ENCODE measurements around the gene LCNL1.
"Not testable (repeated sequence)": the region's sequence is repeated elsewhere in the genome, so short reads cannot be mapped to it uniquely, and the experiment has no call there.

LCNL1 gene

DNA sequence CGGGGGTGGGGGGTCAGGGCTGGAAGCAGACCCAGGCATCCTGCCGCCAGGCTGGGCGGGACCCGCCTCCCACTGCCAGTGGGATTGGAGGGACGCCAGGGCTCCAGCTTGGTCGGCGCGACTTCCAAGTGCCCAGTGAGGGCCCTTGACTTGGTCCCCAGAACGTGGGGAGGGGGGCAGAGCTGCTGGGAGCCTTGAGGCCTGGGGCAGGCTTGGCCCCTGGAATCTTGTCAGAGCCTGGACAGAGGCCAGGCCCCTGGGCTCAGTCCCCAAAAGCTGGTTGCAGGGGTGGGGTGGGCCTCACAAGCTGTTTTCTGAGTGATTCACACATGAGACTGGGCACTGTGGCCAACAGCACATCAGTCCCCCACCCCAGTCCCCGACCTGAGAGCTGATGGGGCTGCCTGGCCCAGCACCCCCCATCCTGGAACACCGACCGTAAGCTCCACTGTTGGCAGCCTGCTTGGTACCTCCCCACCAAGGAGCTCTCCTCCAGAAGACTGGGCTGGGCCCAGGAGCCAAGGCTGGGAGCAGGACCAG, 13.0 kb downstream of the LCNL1 start:
- Histone ChIP-seq H4K20me1 (peaks cover 0 to 32% (median 11%) of the 10 kb centered on the region in 11 experiments; a peak in 14 of 22 replicates), H3K36me3 (peaks cover 0 to 19% (median 8%) of the 10 kb centered on the region in 11 experiments; a peak in 10 of 22 replicates), H3K9me3 (replicated peaks in 1 of 11) (no peaks in the 10 kb centered on the region), H3K27ac (peak overlapping the region in 9 of 11 experiments; percentile 32 to 89 (median 76); a peak in 19 of 22 replicates), H3K27me3 (no peaks in the 10 kb centered on the region; a peak in 1 of 22 replicates), H3K4me3 (peak overlapping the region in 2 of 10 experiments; percentile 40 to 44; a peak in 4 of 20 replicates), H3K4me1 (peaks cover 68 to 88% (median 79%) of the 10 kb centered on the region in 10 experiments), H3K9ac (peak overlapping the region; percentile 47 to 71 (median 57); a peak in 19 of 22 replicates), H3K4me2 (peak overlapping the region; percentile 81 to 93 (median 89))
- no peak for TF ChIP-seq Cebpa-rat (IDR thresholded peaks at IDR 0.05)

DNA sequence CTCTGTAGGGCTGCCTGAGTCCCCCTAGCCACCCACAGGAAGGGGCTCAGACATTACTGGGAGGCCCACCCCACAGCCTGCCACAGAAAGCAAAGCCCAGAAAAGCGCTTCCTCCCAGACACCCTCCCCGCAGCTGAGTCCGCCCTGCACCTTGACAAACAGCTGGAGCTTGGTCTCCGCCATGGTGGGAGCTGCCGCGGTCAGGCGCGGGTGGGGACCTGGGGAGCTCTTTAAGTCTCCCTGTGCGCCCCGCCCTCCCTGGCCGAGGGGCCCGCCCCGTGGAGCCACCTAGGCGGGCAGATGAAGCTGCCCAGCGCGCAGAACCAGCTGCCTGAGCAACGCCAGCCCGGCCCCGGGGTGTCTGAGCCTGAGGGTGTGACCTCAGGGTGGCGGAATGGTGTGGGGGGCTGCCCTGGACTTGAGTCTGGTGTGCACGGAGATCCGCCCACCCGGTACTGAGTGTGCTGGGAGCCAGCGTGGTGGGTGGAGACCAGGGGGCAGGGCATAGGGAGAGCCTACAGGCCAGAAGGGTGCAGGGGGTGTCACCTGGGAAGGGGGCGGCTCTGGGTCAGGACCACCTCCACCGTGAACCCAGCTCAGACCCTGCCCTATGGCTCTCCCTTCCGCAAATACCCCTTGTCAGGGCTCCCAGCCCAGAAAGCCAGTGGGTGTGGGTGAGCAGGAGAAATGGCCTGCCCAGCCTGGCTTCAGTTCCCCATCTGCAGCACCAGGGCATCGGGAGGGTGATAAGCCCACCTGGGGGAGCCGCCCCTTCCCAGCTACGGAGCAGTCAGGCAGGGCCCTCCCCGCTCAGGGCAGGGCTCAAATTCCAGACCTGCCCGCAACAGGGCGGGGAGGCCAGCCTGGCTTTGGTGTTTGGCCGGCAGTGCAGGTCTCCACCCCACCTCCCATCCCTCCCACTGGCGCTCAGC, 13.8 kb downstream of the LCNL1 start, which contains the start of gene CLIC3:
Gene CLIC3 (minus strand): TSS at position 208 of the 932 bp plus-strand sequence. CDS start 25 bp downstream, at position 183.
- no peak for TF ChIP-seq Cebpa-rat (IDR thresholded peaks at IDR 0.05)
- Histone ChIP-seq H3K4me1 (peaks cover 68 to 89% (median 81%) of the 10 kb centered on the region in 10 experiments), H3K36me3 (peaks cover 0 to 19% (median 8%) of the 10 kb centered on the region in 11 experiments; a peak in 10 of 22 replicates), H3K4me3 (peak within 1 kb of the TSS in 4 of 10 experiments; percentile 15 to 44 (median 32); a peak in 7 of 20 replicates), H4K20me1 (peaks cover 0 to 32% (median 11%) of the 10 kb centered on the region in 11 experiments; a peak in 14 of 22 replicates), H3K27ac (peak within 1 kb of the TSS in 9 of 11 experiments; percentile 44 to 89 (median 76); a peak in 19 of 22 replicates), H3K9ac (peak within 1 kb of the TSS; percentile 47 to 71 (median 57); a peak in 19 of 22 replicates), H3K9me3 (replicated peaks in 1 of 11) (no peaks in the 10 kb centered on the region), H3K4me2 (peak within 1 kb of the TSS; percentile 81 to 93 (median 89)), H3K27me3 (no peaks in the 10 kb centered on the region; a peak in 1 of 22 replicates)

DNA sequence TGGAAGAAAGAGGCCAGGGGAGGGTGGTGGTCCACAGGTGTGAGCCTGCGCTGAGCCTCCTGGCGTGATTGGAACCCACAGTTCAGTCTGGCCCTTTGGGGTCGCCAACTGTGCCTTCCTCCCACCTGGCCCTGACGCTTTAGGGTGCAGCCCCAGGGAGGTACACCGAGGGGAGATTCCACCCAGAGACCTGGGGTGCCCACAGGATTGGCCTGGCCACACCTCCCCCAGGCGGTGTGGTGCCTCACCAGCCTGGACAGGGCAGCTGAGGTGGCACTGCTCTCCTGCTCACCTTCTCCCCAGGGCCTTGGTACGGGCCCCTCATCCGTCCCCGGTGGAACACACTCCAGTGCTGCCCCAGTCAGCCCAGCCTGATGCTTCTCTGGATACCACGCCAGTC, 14.6 kb downstream of the LCNL1 start:
- no peaks in the 10 kb centered on the region for H3K9me3 ChIP-seq (replicated peaks in 1 of 11)
- peak overlapping the region in 7 of 11 experiments; percentile 27 to 58 (median 51); a peak in 15 of 22 replicates for H3K9ac ChIP-seq
- H3K4me1 ChIP-seq: peaks cover 68 to 96% (median 85%) of the 10 kb centered on the region in 10 experiments
- peaks cover 0 to 32% (median 11%) of the 10 kb centered on the region in 11 experiments; a peak in 14 of 22 replicates for H4K20me1 ChIP-seq
- peaks cover 0 to 19% (median 8%) of the 10 kb centered on the region in 11 experiments; a peak in 10 of 22 replicates for H3K36me3 ChIP-seq
- no peak for TF ChIP-seq Cebpa-rat (IDR thresholded peaks at IDR 0.05)
- H3K27ac ChIP-seq: peak overlapping the region in 8 of 11 experiments; percentile 38 to 89 (median 78); a peak in 14 of 22 replicates
- peak overlapping the region; percentile 81 to 93 (median 89) for H3K4me2 ChIP-seq
- no peak overlapping the region for H3K4me3 ChIP-seq
- H3K27me3 ChIP-seq: no peaks in the 10 kb centered on the region; a peak in 1 of 22 replicates

DNA sequence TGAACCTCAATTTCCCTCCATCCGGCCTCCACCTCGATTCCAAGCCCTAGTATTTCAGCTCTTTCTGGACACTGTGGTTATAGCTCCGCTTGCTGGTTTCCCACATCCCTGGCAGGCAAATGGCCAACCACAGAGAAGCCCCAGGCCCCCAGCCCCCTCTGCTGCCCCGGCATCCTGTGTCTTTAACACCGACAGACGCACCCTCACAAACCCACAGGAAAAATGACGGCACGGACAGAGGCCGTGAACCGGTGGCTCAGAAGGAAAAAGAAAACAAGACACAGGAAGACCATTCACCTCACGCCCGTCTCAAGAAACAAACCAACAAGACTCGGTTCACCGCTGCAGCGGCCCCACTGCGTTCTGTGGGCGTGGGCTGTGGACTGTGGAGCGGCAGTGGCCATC, 15.0 kb downstream of the LCNL1 start:
- H4K20me1 ChIP-seq: peaks cover 0 to 29% (median 9%) of the 10 kb centered on the region in 11 experiments; a peak in 14 of 22 replicates
- H3K27ac ChIP-seq: peak overlapping the region in 9 of 11 experiments; percentile 10 to 89 (median 76); a peak in 16 of 22 replicates
- H3K36me3 ChIP-seq: peaks cover 0 to 19% (median 8%) of the 10 kb centered on the region in 11 experiments; a peak in 10 of 22 replicates
- H3K27me3 ChIP-seq: no peaks in the 10 kb centered on the region; a peak in 1 of 22 replicates
- H3K9me3 ChIP-seq (replicated peaks in 1 of 11): no peaks in the 10 kb centered on the region
- no peak overlapping the region for H3K4me3 ChIP-seq
- peak overlapping the region; percentile 81 to 93 (median 89) for H3K4me2 ChIP-seq
- peak overlapping the region in 8 of 11 experiments; percentile 3 to 58 (median 48); a peak in 15 of 22 replicates for H3K9ac ChIP-seq
- H3K4me1 ChIP-seq: peaks cover 65 to 98% (median 82%) of the 10 kb centered on the region in 10 experiments
- TF ChIP-seq Cebpa-rat (IDR thresholded peaks at IDR 0.05): no peak

DNA sequence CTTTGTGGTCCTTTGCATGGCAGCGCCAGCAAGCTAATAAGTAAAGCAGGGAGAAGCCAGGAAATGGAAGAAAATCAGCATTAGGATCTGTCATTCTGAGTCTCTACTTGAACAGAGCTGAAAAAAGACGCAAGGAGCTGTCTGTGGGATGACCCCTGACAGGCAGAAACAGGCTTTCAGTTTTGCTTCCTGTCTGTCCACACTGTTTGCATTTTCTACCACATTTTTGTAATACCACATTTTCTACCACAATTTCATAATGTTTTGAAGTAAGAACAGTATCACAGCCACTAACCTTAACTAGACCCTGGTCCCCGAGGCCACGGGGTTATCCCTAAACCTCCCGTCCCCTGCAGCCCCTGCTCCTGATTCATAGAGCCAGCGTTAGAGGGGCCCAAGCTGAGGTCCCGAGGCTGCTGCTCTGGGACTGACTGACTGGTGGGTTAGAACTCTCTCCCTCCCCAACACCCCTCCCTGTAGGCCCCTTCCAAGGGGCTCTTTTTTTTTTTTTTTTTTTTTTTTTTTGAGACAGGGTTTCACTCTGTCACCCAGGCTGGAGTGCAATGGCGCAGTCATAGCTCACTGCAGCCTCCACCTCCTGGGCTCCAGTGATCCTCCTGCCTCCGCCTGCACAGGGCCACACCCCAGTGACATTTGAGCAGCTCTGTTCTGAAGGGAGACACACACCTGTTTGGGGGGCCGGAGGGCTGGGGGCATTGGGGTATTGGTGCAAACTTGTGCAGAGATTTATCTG, 17.6 kb downstream of the LCNL1 start:
- peak overlapping the region; percentile 20 to 89 (median 76); a peak in 20 of 22 replicates for H3K27ac ChIP-seq
- no peaks in the 10 kb centered on the region; a peak in 1 of 22 replicates for H3K27me3 ChIP-seq
- peaks cover 0 to under 1% (median 0%) of the 10 kb centered on the region in 11 experiments; a peak in 1 of 22 replicates for H3K36me3 ChIP-seq
- TF ChIP-seq Cebpa-rat (IDR thresholded peaks at IDR 0.05): peak in 5 of 11 experiments; percentile 26 to 56 (median 39); a peak in 5 of 22 replicates
- peaks cover 0 to 12% (median 0%) of the 10 kb centered on the region in 11 experiments; a peak in 5 of 22 replicates for H4K20me1 ChIP-seq
- H3K4me1 ChIP-seq: peaks cover 53 to 82% (median 68%) of the 10 kb centered on the region in 10 experiments
- H3K4me3 ChIP-seq: peak overlapping the region in 3 of 10 experiments; percentile 15 to 38 (median 18); a peak in 3 of 20 replicates
- peak overlapping the region; percentile 51 to 92 (median 85) for H3K4me2 ChIP-seq
- H3K9ac ChIP-seq: peak overlapping the region; percentile 32 to 73 (median 60); a peak in 20 of 22 replicates
- H3K9me3 ChIP-seq (replicated peaks in 1 of 11): peaks cover 5 to 11% (median 10%) of the 10 kb centered on the region in 11 experiments; a peak in 19 of 22 replicates

DNA sequence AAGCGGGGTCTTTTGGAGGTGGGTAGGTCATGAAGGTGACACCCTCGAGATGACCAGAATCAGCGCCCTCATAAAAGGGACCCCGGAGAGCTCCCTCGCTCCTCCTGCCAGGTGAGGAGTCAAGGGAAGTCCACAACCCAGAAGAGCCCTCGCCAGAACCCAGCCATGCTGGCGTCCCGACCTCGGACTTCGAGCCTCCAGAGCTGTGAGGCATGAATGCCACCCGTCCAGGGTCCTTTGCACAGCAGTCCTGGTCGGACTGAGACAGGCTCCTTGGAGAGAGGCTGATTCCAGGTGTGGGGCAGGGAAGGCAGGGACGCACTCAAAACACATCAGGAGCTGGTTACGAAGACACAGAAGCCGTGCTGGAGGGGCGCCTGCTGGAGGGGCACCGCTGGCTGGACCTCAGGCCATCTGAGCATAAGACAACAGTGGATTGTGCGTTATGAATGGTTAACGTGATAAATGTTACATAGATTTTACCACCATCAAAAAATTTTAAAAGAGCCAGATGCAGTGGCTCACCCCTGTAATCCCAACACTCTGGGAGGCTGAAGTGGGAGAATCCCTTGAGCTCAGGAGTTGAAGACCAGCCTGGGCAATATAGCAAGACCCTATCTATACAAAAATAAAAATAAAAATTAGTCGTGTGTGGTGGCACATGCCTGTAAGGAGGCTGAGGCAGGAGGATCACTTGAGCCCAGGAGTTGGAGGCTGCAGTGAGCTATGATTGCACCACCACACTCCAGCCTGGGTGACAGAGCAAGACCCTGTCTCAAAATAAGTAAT, 19.3 kb downstream of the LCNL1 start:
- peak overlapping the region in 6 of 11 experiments; percentile 7 to 90 (median 58); a peak in 6 of 22 replicates for H3K4me2 ChIP-seq
- TF ChIP-seq Cebpa-rat (IDR thresholded peaks at IDR 0.05): no peak
- H3K36me3 ChIP-seq: no peaks in the 10 kb centered on the region; a peak in 1 of 22 replicates
- H3K9me3 ChIP-seq (replicated peaks in 1 of 11): peaks cover 6 to 16% (median 12%) of the 10 kb centered on the region in 11 experiments; a peak in 19 of 22 replicates
- H3K4me1 ChIP-seq: peaks cover 48 to 82% (median 64%) of the 10 kb centered on the region in 10 experiments
- H3K27me3 ChIP-seq: no peaks in the 10 kb centered on the region; a peak in 1 of 22 replicates
- no peaks in the 10 kb centered on the region for H4K20me1 ChIP-seq
- no peak overlapping the region for H3K4me3 ChIP-seq
- peak overlapping the region in 4 of 11 experiments; percentile 13 to 85 (median 60); a peak in 5 of 22 replicates for H3K27ac ChIP-seq
- H3K9ac ChIP-seq: 0 out of 22 replicates have a peak overlapping the region, but pooled peaks of 1 of the 11 experiments have one; percentile 28

DNA sequence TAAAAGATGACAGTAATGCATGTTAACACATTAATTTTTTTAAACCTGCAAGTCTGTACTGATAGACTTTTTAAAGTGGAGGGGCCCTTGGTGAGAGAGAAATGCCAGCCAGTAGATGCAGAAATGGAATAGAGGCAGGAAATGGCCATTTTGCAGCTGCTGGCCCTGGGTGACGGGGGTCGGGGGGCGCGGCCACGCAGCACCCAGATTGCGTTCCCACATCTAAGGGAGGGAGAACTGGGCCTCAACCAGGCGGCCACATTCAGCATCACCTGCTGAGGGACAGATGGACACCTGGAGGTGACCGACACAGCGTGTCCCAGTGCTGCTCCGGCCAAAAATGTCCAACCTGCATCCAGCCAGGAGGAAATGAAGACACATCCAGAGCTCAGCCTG, 19.9 kb downstream of the LCNL1 start:
- Histone ChIP-seq H3K4me2 (peak overlapping the region in 2 of 11 experiments; percentile 18 to 22; a peak in 1 of 22 replicates), H3K36me3 (peaks cover 0 to 4% (median 0%) of the 10 kb centered on the region in 11 experiments; a peak in 9 of 22 replicates), H3K4me3 (no peak overlapping the region), H3K9ac (no peak overlapping the region), H3K9me3 (replicated peaks in 1 of 11) (peaks cover 6 to 16% (median 12%) of the 10 kb centered on the region in 11 experiments; a peak in 19 of 22 replicates), H3K4me1 (peaks cover 42 to 80% (median 60%) of the 10 kb centered on the region in 10 experiments), H3K27me3 (no peaks in the 10 kb centered on the region), H3K27ac (peak overlapping the region in 3 of 11 experiments; percentile 5 to 32 (median 26); a peak in 1 of 22 replicates), H4K20me1 (0 out of 22 replicates have a peak, but pooled peaks cover 0 to 4% (median 0%) of the 10 kb centered on the region in 11 experiments)
- TF ChIP-seq Cebpa-rat (IDR thresholded peaks at IDR 0.05): no peak

DNA sequence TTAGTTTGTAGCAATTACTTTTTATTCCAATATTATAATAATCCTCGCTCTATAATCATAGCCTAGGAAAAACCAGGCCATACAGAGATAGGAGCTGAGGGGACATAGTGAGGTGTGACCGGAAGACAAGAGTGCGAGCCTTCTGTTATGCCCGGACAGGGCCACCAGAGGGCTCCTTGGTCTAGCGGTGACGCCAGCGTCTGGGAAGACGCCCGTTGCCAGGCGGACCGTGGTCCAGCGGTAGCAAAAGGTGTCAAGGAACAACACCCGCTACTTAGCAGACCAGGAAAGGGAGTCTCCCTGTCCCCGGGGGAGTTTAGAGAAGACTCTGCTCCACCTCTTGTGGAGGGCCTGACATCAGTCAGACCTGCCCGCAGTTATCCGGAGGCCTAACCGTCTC, 21.5 kb downstream of the LCNL1 start:
- Histone ChIP-seq H3K36me3 (peaks cover 0 to 12% (median 3%) of the 10 kb centered on the region in 11 experiments; a peak in 10 of 22 replicates), H3K9me3 (replicated peaks in 1 of 11) (peaks cover 6 to 16% (median 12%) of the 10 kb centered on the region in 11 experiments; a peak in 19 of 22 replicates), H4K20me1 (peaks cover 0 to 11% (median 0%) of the 10 kb centered on the region in 11 experiments; a peak in 1 of 22 replicates), H3K4me1 (peaks cover 26 to 72% (median 49%) of the 10 kb centered on the region in 10 experiments)
- not testable (repeated sequence) for H3K9ac ChIP-seq, H3K4me3 ChIP-seq, H3K4me2 ChIP-seq, H3K27ac ChIP-seq, H3K27me3 ChIP-seq
